ENCODE data around the gene GPER1. TPM values are rescaled to one million over a fixed set of nuclear protein-coding genes. Genes with fewer than 3 reads are reported as not detected.
A peak's percentile ranks its signal among the peaks of the same experiment; 100 is the strongest.

The GPER1 gene
- polyA plus RNA-seq, 1 experiment = 1.4 TPM

DNA sequence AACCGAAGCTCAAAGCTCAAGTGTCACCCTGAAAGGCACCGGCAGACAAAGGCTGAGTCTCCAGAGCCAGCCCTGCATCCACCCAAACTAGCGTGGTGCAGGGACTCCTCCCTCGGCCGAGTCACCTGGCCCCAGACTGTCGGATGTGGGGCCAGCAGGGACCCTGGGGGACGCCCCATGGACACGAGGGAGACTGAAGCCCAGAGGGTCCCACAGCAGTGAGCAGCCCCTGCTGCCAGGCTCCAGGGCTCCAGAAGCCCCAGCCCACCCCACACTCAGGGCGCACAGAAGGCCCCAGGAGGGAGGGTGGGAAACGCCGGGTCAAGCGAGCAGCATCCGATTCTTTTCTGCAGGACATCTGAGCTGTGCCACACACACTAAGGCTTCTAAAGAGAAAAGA is 23.3 kb upstream of the GPER1 start:
- Histone ChIP-seq H3K27me3 (ENCODE audit: control insufficient read depth, insufficient read depth, low read length) (peaks cover 3% of the 10 kb centered on the region), H3K9me3 (ENCODE audit: control insufficient read depth, insufficient read depth, low read length) (no peaks in the 10 kb centered on the region; the same call in 1 of the 2 replicates), H3K27ac (ENCODE audit: low read depth, low read length) (no peak overlapping the region), H3K4me3 (ENCODE audit: low read depth, low read length) (no peak overlapping the region)
- TF ChIP-seq, protein P1, sequence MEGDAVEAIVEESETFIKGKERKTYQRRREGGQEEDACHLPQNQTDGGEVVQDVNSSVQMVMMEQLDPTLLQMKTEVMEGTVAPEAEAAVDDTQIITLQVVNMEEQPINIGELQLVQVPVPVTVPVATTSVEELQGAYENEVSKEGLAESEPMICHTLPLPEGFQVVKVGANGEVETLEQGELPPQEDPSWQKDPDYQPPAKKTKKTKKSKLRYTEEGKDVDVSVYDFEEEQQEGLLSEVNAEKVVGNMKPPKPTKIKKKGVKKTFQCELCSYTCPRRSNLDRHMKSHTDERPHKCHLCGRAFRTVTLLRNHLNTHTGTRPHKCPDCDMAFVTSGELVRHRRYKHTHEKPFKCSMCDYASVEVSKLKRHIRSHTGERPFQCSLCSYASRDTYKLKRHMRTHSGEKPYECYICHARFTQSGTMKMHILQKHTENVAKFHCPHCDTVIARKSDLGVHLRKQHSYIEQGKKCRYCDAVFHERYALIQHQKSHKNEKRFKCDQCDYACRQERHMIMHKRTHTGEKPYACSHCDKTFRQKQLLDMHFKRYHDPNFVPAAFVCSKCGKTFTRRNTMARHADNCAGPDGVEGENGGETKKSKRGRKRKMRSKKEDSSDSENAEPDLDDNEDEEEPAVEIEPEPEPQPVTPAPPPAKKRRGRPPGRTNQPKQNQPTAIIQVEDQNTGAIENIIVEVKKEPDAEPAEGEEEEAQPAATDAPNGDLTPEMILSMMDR (IDR thresholded peaks at IDR 0.05; ENCODE audit: low read depth, low read length) = no peak
- DNase-seq (ENCODE audit: low read depth, low spot score) = no peak
- CTCF ChIA-PET = interaction anchor here (0.8 to 5.2 kb wide), 6 partner anchors 8 to 82 kb away, joined by 3 to 182 read pairs (median 14); no protein-coding TSS in a partner anchor
- POLR2A ChIA-PET = no interaction called here

- POLR2A ChIA-PET = interaction anchor here (1.0 to 1.3 kb wide), 2 partner anchors 72 to 91 kb away, joined by 7 to 10 read pairs; partner anchors contain the start of gene COX19
- no peak for DNase-seq (ENCODE audit: low read depth, low spot score)
- no peaks in the 10 kb centered on the region; the same call in 1 of the 2 replicates for H3K9me3 ChIP-seq (ENCODE audit: control insufficient read depth, insufficient read depth, low read length)
- H3K4me3 ChIP-seq (ENCODE audit: low read depth, low read length) = no peak overlapping the region
- CTCF ChIA-PET = interaction anchor here (0.6 to 5.2 kb wide), 25 partner anchors 9 to 383 kb away, joined by 3 to 182 read pairs (median 4); partner anchors contain the start of gene GPER1
- TF ChIP-seq, protein P1 (IDR thresholded peaks at IDR 0.05; ENCODE audit: low read depth, low read length) = no peak
- H3K27me3 ChIP-seq (ENCODE audit: control insufficient read depth, insufficient read depth, low read length) = peaks cover 3% of the 10 kb centered on the region
- no peak overlapping the region for H3K27ac ChIP-seq (ENCODE audit: low read depth, low read length)
These were observed 22.7 kb upstream of the GPER1 start for GRCh38 chr7:1065263-1065584.

- DNase-seq (ENCODE audit: low read depth, low spot score) = no peak
- Histone ChIP-seq H3K27ac (ENCODE audit: low read depth, low read length) (no peak overlapping the region), H3K27me3 (ENCODE audit: control insufficient read depth, insufficient read depth, low read length) (peaks cover 3% of the 10 kb centered on the region), H3K9me3 (ENCODE audit: control insufficient read depth, insufficient read depth, low read length) (peaks cover 4% of the 10 kb centered on the region; the same call in 1 of the 2 replicates), H3K4me3 (ENCODE audit: low read depth, low read length) (no peak overlapping the region)
- TF ChIP-seq, protein P1 (IDR thresholded peaks at IDR 0.05; ENCODE audit: low read depth, low read length) = peak; percentile 87
- ChIA-PET POLR2A (interaction anchor here (1.0 to 1.3 kb wide), 2 partner anchors 73 to 91 kb away, joined by 7 to 10 read pairs; partner anchors contain the start of gene COX19), CTCF (interaction anchor here (0.6 to 5.2 kb wide), 28 partner anchors 9 to 382 kb away, joined by 3 to 182 read pairs (median 4); partner anchors contain the start of gene GPER1)
These were observed 22.2 kb upstream of the GPER1 start for GRCh38 chr7:1065585-1066241.

- no peak overlapping the region for H3K4me3 ChIP-seq (ENCODE audit: low read depth, low read length)
- ChIA-PET CTCF (interaction anchor here (0.6 to 5.2 kb wide), 18 partner anchors 9 to 382 kb away, joined by 3 to 182 read pairs (median 5); partner anchors contain the start of gene GPER1), POLR2A (interaction anchor here (1.0 to 1.3 kb wide), 2 partner anchors 73 to 92 kb away, joined by 7 to 10 read pairs; partner anchors contain the start of gene COX19)
- DNase-seq (ENCODE audit: low read depth, low spot score) = no peak
- no peak overlapping the region for H3K27ac ChIP-seq (ENCODE audit: low read depth, low read length)
- peaks cover 10% of the 10 kb centered on the region; the same call in 1 of the 2 replicates for H3K9me3 ChIP-seq (ENCODE audit: control insufficient read depth, insufficient read depth, low read length)
- peaks cover 3% of the 10 kb centered on the region for H3K27me3 ChIP-seq (ENCODE audit: control insufficient read depth, insufficient read depth, low read length)
- TF ChIP-seq, protein P1 (IDR thresholded peaks at IDR 0.05; ENCODE audit: low read depth, low read length) = no peak
These were observed 21.7 kb upstream of the GPER1 start for GRCh38 chr7:1066242-1066588.

GRCh38 chr7:1068013-1068412 is 19.9 kb upstream of the GPER1 start:
- Histone ChIP-seq H3K27me3 (ENCODE audit: control insufficient read depth, insufficient read depth, low read length) (no peaks in the 10 kb centered on the region), H3K4me3 (ENCODE audit: low read depth, low read length) (no peak overlapping the region), H3K27ac (ENCODE audit: low read depth, low read length) (no peak overlapping the region), H3K9me3 (ENCODE audit: control insufficient read depth, insufficient read depth, low read length) (peaks cover 14% of the 10 kb centered on the region; the same call in 1 of the 2 replicates)
- no peak for DNase-seq (ENCODE audit: low read depth, low spot score)
- POLR2A ChIA-PET = no interaction called here
- CTCF ChIA-PET = interaction anchor here (5.2 kb wide), 1 partner anchor 74 kb away, joined by 182 read pairs; no protein-coding TSS in a partner anchor
- TF ChIP-seq, protein P1 (IDR thresholded peaks at IDR 0.05; ENCODE audit: low read depth, low read length) = no peak

Data from AG04450 (cell line).